ELR (cell line): Measurements from ENCODE around the gene CDC37.
A peak's percentile ranks its signal among the peaks of the same experiment; 100 is the strongest.
"Not testable (repeated sequence)": the region's sequence is repeated elsewhere in the genome, so short reads cannot be mapped to it uniquely, and the experiment has no call there.

Experiments
- DNase-seq: peaks from one replicate; pipeline ENCODE4 v3.0.0-alpha.2; 2015; ENCODE audit warnings: low read depth

CDC37 gene

DNA sequence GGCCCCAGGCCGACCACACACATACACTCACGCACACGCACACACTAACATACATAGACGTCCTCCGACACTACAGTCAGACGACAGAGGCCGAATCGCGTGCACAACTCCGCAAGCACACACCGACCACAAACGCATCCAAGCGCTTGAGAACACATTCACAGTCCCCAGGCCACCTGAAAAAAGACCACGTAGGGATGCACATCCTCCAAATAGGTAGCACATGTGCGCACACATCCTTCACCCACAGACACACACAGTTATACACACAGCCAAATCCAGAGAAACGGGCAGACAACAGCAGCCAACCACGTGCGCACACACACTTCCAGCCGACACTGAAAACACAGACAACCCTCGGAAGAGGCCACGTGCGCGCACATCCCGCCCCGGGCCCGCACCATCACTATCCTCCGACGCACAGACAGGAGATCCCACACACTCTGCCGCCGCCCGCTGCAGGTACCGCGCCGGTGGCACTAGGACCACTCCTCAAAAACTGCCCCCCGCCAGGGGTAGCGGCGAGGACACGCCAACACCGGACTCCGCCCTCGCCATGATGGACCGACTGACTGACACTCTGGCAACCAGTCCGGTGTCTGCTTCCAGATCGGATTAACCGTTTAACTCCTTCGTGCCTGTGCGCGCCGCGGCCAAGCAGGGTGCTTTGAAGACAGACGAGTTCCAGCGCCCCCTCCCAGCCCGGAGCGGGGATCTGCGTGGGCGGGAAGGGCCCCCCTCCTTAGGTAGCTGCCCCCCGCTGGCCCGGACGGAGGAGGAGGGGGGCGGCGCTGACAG lies 16.5 kb upstream of the CDC37 start:
- peak; percentile 65 for DNase-seq

DNA sequence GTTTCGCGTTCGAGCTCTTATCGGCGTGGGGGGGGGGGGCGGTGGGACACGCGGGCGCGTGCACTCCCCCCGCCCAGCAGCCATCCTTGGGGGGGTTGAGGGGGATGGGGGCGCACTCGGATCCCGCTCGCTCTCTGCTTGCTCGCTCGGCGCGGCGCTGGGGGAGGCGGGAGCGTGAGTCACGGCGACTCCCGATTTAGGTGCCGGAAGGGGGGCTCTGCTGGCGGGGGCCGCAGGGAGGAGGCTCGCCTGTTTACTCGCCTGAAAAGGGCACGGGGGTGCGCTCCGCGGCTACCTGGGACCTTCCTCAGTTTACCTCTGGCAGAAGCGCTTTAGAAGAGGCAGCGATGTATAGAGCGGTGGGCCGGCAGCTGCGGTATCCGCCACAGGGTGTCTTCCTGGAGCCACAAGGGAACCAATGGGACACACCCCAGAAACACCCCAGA lies 15.9 kb upstream of the CDC37 start:
- DNase-seq, result peak; percentile 49

DNA sequence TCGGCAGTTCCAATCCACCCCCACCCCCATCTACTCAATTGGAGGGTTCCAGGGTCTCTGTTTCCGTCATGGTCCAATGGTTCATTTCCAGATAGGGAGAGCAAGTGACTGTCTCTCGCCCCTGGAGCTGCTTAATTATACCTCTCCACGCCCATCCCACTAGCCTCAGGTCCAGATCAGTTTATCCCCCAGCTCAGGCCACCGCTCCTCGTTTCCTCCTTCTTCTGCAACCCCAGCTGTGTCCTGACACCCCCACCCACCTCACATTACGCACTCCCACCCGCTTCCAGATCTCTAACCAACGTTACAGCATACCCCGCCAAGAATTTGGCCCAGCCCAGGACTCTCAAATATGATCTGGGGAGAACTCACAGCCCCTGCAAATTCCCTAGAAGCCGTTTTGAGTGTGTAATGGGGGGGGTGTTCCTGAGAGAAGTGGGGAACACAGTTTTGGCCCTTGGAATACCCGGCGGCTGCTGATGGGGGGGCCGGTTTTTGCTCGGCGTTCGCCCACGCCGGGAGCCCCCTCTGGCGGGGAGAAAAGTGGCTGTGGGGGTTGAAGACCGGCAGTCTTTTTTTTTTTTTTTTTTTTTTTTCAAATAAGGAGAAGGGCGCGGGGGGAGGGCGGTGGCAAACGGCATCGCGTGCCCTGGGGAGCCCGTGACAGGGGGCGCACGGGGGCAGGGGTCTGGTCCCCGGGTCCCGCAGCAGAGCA lies 15.3 kb upstream of the CDC37 start:
- DNase-seq, result peak; percentile 13

DNA sequence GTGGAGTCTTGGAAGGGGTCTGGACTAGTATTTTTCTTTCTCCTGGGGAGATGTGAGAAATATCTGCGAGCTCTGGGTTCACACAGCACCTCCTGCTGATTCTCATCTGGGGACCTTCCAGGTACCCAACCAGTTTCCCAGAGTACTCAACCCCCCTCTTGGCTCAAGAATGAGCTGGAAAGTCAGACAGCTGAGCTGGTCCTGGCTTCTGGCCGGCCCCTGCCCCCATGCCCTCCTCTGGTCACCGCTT lies 14.8 kb upstream of the CDC37 start:
- DNase-seq, result no peak

DNA sequence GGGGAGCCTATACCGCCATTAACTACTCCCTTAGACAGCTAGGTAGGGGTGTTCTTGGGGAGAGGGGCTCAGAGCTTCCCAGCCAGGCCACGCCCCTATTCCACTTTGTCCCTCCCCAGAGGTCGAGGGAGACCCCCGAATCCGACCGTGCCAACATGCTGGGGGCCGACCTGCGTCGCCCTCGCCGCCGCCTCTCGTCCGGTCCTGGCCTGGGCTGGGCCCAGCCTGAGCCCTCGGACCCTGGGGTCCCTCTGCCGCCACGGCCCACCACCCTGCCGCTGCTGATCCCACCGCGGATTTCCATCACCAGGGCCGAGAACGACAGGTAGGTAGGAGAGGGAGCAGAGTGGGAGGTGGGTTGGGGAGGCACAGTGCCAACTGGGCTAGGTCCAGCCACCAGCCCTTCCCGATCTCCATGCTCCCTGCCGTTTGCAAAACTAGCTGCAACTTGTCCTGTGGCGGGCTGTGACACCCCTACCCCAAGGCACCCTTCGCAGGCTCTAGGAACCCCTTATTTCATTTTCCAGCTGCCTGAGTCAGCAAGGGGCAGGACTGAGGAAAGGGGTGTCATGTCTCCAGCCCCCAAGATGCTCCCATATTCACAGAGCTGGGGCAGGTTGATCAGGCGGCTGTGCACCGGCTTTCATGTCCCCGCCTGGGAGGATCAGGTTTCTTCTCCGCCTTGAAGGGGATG lies 14.3 kb upstream of the CDC37 start:
- peak; percentile 32 for DNase-seq

DNA sequence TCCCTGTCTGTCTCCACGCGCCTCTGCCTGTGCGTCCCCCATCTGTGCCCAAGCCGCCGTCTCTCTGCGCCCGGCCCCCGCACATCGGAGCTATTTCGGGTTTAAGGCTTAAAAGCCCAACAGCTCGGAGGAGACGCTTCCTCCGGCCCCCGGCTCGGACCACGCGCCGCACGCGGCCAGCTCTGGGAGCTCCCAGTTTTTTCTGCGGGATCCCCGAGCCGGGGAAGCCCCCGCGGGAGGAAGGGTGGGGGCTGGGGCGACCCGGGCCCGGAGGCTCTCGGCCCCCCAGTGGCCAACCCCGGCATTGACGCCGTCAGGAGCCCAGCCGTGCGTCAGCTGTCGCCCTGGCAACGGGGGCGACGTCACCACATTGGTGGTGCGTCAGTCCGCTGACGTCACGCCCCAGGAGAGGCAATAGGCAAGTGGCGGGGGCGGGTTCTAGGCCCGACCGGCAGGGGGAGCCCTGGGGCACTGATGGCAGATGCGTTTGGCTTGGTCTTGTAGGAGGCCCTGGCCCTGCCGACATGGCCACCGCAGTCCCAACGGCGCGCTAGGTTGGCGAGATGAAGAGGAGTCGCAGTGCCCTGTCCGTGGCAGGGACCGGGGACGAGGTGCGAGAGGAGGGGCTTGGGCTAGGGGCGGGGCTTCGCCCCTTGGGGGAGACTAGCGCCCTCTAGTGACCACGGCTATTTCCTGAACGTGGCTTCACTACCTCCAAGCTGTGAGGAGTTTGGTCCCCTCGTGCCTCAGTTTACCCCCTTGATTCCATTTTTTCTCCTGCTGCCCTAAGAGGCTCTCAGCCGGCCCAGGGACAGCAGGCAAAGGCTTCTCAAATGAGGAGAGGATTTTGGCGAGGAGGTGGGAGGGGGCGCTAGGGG lies 13.3 kb upstream of the CDC37 start:
- peak; percentile 91 for DNase-seq

DNA sequence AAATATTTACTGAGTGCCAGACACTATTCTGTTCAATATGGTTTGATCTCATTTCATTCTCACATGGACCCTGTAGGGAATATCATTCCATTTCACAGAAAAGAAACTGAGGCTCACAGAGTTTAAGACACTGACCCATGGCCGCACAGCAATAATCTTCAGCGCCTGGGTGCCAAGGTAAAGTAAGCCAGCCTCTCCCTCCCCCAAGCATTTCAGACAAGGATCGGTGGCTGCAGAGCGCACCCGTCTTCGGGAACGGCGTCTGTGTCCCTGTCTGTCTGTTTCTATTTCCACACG lies 12.7 kb upstream of the CDC37 start:
- DNase-seq, result no peak

DNA sequence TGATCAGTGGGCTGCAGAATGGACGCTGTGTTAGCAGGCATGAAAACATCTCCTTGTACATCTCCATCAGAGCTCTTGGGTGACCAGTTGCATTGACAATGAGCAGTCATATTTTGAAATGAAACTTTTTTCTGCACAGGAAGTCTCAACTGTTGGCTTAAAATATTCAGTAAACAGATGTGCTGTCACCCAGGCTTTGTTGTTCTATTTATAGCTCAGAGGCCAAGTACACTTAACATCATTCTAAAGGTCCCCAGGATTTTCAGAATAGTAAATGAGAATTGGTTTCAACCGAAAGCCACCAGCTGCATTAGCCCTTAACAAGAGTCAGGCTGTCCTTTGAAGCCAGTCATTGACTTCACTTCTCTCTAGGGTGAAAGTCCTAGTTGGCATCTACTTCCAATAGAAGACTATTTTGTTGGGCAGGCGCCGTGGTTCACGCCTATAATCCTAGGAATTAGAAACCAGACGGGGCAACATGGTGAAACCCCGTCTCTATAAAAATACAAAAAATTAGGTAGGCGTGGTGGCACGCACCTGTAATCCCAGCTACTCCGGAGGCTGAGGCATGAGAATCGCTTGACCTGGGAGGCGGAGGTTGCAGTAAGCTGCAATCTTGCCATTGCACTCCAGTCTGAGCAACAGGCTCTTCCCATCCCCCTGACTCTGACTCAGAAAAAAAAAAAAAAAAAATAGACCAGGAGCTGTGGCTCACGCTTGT lies 9.1 kb upstream of the CDC37 start:
- DNase-seq, result no peak

DNA sequence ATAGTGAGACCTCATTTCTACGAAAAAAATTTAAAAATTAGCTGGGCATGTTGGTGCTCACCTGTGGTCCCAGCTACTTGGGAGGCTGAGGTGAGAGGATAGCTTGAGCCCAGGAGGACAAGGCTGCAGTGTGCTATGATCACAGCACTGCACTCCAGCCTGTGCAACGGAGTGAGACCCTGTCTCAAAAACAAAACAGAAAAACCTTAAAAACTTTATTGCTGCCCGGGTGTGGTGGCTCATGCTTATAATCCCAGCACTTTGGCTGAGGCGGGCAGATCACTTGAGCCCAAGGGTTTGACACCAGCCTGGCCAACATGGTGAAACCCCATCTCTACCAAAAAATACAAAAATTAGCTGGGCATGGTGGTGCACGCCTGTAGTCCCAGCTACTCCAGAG lies 7.9 kb upstream of the CDC37 start:
- DNase-seq, result not testable (repeated sequence)

DNA sequence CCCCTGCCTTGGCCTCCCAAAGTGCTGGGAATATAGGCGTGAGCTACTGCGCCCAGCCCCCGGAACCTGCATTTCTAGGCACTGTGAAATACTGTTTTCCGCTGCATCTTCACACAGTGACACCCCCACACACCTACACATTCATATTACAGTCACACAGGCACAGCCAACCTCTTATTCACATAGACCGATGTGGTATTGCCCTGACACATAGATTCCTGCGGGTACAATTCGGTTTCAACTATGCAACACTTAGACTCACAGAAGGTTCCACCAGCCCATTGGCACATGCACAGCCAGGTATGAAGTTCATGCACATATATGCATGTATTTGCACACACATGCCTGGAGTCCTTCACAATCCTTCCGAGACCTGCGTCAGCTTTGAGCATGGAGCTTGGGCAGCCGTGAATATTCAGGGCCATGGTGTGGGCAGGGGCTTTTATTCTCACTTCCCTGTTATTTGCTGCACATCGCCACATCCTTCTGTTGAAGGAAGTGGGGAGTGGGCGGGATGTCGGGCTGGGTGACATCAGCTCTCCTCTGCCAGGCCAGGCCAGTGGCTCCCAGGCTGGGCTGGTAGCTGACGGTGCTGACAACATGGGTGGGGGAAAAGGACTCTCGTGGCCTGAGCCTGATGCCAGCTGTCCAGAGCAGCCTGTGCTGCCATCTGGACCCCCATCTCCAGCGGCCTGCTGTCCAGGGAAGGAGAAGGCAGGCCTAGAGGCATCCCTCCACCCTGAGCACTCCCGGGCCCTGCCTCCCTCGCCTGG lies 5.4 kb upstream of the CDC37 start:
- no peak for DNase-seq

DNA sequence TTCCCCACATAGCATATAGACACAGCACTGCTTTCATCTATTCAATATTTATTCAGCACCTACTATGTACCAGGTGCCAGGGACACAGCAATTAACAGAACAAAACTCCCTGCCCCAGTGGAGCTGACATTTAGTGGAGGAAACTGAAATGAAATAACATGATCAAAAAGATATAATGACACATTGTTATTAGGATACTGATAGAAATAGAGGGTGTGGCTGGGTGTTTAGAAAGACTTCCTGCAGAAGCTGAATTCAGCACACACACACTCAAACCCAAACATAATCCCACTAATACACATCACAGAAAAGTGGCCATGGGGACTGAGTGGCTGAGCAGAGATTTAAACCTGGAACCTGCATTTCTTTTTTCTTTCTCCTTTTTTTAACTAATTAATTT lies 3.8 kb upstream of the CDC37 start:
- no peak for DNase-seq

DNA sequence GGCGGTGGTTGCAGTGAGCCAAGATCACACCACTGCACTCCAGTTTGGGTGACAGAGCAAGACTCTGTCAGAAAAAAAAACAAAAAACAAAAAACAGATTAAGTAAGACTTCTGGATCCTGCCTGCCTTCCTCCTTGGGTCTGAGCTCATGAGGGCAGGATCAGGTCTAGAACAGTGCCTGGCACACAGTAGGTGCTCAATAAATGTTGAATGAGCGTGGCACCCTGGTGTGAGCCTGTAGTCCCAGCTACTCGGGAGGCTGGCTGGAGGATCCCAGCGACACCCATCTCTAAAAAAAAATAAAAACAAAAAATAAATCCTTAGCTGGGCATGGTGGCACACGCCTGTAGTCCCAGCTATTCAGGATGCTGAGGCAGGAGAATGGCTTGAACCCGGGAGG lies 2.8 kb upstream of the CDC37 start:
- DNase-seq, result no peak

DNA sequence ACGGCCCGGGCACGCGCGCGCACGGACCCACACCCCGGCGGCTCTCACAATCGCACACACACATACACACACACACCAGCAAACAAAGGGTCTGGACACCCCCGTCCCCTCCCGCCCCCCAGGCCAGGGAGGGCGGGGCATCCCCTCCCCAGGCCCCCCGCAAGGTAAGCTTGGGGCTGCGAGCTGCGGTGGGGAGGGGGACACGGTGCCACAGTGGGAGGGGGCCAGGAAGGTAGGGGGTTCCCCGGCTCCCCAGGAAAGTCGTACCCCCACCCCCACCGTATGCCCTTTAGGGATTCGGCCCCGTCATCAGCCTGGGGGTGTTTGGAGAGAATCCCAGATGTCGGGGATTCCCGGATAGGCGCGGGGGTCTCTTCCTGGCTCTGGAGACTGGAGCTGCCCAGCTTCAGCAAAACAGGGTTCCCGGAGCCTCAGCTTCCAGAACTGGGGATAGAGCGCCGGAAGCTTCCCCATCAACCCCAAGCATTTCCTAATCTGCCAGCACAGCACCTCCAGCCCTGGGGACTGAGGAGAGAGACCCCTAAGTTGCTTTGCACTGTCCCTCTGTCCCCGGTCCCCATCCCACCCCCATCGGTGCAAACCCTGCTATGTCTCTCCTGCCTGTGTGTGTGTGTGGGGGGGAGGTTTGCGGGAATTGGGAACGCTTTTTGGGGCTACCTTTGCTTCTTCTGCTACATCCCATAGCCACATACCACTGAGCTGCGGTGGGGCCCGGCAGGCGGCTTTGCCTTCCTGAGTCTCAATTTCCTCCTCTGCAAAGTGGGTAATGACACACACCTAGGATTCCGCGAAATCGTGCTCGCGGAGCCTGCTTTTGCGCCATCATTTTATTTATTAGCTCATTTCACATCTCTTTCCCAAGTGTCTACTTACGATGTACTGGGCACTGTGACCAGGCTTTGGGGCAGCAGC lies 1.8 kb upstream of the CDC37 start:
- DNase-seq, result no peak

DNA sequence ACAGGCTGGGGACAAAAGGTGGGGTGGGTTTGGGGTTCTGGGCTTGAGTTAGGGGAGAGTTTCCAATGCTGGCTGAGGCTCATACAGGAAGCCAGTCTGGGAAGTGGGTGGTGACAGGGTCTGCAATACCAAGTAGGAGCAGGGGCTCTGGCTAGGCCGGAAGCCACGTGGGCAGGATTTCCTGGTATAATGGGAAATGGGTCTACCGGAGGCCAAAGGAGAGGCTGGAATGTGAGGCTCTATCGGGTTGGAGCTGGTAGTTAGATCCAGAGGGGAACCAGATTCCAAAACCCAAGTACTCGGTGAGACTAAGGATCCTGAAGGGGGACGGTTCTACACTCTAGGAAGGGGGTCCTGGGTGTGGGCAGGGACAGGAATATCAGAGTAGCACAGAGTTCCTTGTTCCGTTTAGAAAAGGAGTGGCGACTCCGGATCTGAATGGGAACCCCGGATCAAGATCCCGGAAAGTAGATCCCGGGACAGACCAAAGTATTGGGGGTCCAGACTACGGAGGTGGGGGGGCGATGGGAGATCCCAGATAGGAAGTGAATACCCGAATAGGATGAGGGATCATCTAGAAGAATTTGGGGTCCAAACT lies 802 bp downstream of the CDC37 start:
- peak; percentile 81 for DNase-seq

DNA sequence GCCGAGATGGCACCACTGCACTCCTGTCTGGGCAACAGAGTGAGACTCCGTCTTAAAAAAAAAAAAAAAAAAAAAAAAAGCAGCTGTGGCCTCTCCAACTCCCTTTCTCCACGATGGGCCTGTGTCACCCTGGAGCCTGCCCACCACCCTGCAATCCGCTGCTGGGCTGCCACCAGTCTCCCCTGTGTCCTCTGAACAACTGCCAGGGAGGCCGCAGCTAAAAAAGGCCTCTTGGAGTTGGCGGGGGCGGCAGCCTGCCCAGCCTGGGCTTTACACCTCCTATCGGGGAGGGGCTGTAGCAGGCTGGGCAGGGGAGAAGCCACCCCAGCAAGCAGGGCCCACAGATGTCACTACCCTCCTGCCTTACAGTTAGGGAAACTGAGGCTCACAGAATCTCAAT lies 3.5 kb downstream of the CDC37 start:
- no peak for DNase-seq

DNA sequence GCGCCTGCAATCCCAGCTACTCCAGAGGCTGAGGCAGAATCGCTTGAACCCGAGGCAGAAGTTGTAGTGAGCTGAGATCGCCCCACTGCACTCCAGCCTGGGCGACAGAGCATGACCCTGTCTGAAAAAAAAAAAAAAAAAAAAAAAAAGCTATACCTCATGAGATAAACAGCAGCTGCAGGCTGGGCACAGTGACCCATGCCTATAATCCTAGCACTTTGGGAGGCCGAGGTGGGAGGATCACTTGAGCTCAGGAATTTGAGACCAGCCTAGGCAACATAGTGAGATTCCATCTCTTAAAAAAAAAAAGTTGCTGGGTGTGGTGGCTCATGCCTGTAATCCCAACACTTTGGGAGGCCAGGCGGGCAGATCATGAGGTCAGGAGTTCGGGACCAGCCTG lies 4.0 kb downstream of the CDC37 start:
- not testable (repeated sequence) for DNase-seq

DNA sequence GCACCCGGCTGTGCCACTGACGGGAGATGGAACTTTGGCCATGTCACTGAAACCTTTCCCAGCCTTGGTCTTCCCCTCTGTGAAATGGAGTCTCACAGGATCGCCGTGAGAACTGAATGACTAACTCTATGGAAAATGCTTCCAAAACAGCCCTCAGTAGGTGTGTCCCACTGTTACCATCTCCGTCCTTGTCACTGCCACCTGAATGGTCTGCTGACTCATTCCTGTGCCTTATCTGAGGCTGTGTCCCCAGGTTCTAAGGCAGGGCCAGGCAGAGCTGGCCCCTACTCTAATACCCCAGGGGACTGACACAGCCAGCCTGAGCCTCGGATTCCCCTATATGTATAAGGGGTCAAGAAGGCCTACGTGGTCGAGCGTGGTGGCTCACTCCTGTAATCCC lies 4.5 kb downstream of the CDC37 start:
- no peak for DNase-seq

DNA sequence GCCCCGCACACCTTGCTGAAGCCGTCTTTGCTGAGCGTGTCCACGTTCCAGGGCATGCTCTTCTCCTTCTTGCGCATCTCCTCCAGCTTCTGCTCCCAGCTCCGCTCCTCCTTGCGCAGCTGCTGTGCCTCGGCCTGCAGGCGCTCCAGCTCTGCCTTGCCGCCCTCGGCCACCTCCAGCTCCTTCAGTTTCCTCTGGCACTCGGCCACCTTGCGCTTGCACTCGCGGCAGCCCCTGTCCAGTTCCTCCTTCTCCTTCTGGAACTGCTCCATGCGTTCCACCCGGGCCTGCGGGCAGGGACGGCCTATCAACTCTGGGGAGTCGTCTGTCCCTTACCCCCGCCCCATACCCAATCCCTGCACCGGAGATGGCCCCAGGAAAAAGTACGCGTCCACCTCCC lies 7.4 kb downstream of the CDC37 start:
- no peak for DNase-seq

DNA sequence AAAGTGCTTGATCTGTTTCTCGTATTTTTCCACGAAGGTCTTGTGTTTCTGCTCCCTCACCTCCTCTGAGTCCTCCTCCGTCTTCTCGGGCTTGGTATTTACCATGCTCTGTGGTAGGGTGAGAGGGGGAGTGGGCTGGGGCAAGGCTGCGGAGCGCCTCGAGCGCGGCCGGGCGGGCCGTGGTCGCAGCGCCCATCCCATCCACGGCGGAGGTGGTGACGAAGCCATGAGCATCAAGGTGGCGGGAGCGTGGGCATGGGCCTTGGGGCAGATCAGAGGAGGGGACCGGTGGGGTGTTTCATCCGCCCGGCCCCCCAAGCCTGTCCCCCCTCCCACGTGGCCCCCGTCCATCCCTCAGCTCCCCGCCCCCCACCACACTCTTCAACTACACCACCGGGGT lies 7.9 kb downstream of the CDC37 start:
- no peak for DNase-seq

DNA sequence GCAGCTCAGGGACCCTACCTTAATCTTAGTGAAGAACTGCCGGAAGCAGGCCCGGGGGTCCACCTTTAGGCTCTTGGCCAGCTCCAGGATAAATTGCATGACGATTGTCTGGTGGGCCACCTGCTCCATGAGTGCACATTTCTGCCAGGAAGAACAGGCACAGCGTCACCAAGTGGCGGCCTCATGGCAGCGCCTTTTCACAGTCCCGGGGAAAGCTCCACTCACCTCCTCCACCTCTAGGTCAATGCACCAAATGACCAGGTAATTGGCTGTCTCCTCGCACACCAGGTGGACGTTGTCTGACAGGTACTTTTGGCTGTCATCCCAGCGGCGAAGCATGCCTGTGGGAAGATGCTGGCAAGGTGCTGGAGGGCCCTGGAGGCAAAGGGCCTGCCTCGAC lies 8.3 kb downstream of the CDC37 start:
- no peak for DNase-seq
